Measurements from ENCODE around the gene WDR27.

DNA sequence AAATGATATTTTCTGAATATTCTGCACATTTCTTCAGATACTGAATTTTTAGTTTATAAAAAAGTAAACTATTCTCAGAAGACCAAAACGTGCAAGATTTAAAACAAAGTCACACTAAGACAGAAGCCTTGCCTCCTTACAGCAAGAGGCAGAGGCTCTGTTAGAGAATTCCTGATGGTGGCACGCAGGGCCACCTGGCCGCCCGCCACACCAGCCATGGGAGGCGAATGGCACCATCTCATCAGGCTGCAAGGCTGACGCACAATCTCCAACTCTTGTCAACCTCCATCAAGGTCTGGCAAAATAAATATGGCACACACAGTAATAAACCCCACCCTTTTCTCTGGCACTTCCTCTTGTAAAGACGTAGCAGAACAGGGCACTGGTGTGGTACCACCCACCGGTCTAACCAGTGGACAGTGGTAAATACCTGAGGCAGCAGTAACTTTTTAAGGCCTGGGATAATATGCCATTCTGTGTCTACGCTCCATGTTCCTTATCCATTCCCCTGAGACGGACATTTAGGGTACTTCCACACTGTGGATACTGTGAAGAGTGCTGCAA is 111.4 kb downstream of the WDR27 start:
- TF ChIP-seq, protein P1, sequence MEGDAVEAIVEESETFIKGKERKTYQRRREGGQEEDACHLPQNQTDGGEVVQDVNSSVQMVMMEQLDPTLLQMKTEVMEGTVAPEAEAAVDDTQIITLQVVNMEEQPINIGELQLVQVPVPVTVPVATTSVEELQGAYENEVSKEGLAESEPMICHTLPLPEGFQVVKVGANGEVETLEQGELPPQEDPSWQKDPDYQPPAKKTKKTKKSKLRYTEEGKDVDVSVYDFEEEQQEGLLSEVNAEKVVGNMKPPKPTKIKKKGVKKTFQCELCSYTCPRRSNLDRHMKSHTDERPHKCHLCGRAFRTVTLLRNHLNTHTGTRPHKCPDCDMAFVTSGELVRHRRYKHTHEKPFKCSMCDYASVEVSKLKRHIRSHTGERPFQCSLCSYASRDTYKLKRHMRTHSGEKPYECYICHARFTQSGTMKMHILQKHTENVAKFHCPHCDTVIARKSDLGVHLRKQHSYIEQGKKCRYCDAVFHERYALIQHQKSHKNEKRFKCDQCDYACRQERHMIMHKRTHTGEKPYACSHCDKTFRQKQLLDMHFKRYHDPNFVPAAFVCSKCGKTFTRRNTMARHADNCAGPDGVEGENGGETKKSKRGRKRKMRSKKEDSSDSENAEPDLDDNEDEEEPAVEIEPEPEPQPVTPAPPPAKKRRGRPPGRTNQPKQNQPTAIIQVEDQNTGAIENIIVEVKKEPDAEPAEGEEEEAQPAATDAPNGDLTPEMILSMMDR (IDR thresholded peaks at IDR 0.05; ENCODE audit: poor library complexity, severe bottlenecking), result no peak
- TF ChIP-seq EP300 (conservative IDR thresholded peaks at IDR 0.05; ENCODE audit: poor library complexity, severe bottlenecking), result no peak

Data from neural cell (in vitro differentiated cells).